ACC112 (cell line): ENCODE data around the gene SLC8A1.

Experiments
- H2AFZ ChIP-seq: fragments of 200-600 bp; sonication (generic); one replicate; pipeline ENCODE4 v1.6.0; 2017; ENCODE audit warnings: antibody characterized with exemption, low read length; ENCODE audit not compliant: unreplicated experiment
- H3K27ac ChIP-seq: fragments of 200-600 bp; sonication (generic); 2 replicates; pipeline ENCODE4 v1.5.1; 2014; ENCODE audit warnings: low read depth, mild to moderate bottlenecking, antibody characterized with exemption, low read length, moderate library complexity
- H3K27me3 ChIP-seq: fragments of 200-600 bp; sonication (generic); 2 replicates; pipeline ENCODE4 v1.6.1; 2014; ENCODE audit warnings: mild to moderate bottlenecking, antibody characterized with exemption, low read length, moderate library complexity, mixed read lengths; ENCODE audit not compliant: insufficient read depth
- H3K36me3 ChIP-seq: fragments of 200-600 bp; sonication (generic); 2 replicates; pipeline ENCODE4 v1.6.1; 2016; ENCODE audit warnings: mild to moderate bottlenecking, antibody characterized with exemption, low read length, moderate library complexity, mixed read lengths; ENCODE audit not compliant: insufficient read depth
- H3K4me1 ChIP-seq: fragments of 200-600 bp; sonication (generic); one replicate; pipeline ENCODE4 v1.6.1; 2016; ENCODE audit warnings: low read length, mixed read lengths; ENCODE audit not compliant: insufficient read depth, unreplicated experiment, control insufficient read depth
- H3K4me3 ChIP-seq: fragments of 200-600 bp; sonication (generic); 2 replicates; pipeline ENCODE4 v1.5.1; 2014; ENCODE audit warnings: mild to moderate bottlenecking, low read depth, low read length
- H3K79me2 ChIP-seq: fragments of 200-600 bp; sonication (generic); one replicate; pipeline ENCODE4 v1.6.0; 2016; ENCODE audit warnings: low read length; ENCODE audit not compliant: control insufficient read depth, unreplicated experiment, insufficient read depth

Gene SLC8A1

GRCh38 chr2:40451918-40452605 is at the start of gene SLC8A1:
SLC8A1 (minus strand) TSS chr2:40452090.
- Histone ChIP-seq H3K4me1 (peaks cover 14% of the 10 kb centered on the region), H3K36me3 (no peaks in the 10 kb centered on the region), H2AFZ (peak within 1 kb of the TSS; percentile 90), H3K79me2 (peaks cover 8% of the 10 kb centered on the region), H3K27ac (no peak within 1 kb of the TSS), H3K27me3 (no peaks in the 10 kb centered on the region), H3K4me3 (peak within 1 kb of the TSS; percentile 92)

GRCh38 chr2:40499437-40499836 is 47.5 kb upstream of the SLC8A1 start:
- Histone ChIP-seq H3K27ac (no peak overlapping the region), H3K4me1 (peaks cover 12% of the 10 kb centered on the region), H3K4me3 (no peak overlapping the region), H3K36me3 (no peaks in the 10 kb centered on the region), H3K27me3 (no peaks in the 10 kb centered on the region), H3K79me2 (no peaks in the 10 kb centered on the region), H2AFZ (no peak overlapping the region)

- H3K4me3 ChIP-seq, result no peak overlapping the region
- peaks cover 12% of the 10 kb centered on the region for H3K4me1 ChIP-seq
- no peak overlapping the region for H3K27ac ChIP-seq
- peak overlapping the region; percentile 85 for H2AFZ ChIP-seq
- no peaks in the 10 kb centered on the region for H3K36me3 ChIP-seq
- no peaks in the 10 kb centered on the region for H3K79me2 ChIP-seq
- no peaks in the 10 kb centered on the region for H3K27me3 ChIP-seq
These were observed 45.5 kb upstream of the SLC8A1 start for GRCh38 chr2:40497251-40497859.

DNA sequence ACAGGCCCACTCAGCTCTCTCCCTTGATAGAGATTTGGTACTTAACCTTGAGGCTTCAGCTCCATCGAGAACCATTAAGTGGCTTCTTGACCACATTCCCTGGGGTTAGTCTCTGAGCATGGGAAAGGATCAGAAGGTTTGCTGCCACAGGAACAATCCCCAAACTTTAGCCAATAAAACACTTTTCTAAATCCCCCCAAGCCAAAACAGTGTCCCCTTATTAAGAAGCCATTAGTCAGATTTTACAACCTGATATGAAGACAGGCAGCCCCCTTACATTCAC is 37.7 kb upstream of the SLC8A1 start:
- H3K4me3 ChIP-seq, result peak overlapping the region; percentile 77
- no peak overlapping the region for H3K27ac ChIP-seq

DNA sequence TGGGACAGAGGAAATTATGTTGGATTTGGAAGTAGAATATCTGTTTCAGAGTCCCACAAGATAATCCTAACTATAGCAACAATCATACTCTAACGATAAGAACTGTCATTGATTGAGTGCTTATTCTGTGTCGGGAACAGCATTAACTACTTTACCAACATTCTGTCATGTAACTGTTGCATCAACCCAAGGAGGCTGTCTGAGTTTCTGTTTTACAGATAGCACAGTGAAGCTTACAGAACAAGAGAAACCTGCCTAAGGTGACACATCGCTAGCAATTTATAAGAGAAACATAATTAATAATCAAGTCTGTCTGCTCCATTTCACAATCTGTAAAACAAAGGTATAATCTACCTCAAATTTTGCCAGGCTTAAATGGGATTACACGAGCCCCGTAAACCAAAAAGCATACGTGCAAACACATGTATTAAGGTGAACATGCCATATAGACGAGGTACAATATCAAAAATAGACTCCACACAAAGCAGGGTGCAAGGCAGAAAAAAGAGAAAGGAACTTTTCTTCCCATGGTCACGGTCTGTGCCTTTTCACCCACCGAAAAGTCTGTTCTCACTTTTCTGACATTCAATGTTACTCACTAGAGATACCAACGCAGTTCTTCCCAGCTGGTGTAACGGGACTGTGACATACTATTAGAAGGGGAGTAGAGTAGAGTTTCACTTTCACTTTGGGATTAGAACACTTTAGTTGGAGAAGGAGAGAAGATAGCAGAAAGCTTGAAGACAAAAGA is 37.2 kb upstream of the SLC8A1 start:
- H2AFZ ChIP-seq, result peak overlapping the region; percentile 98

More for the DNA sequence above, 37.7 kb upstream of the SLC8A1 start:
- H2AFZ ChIP-seq, result peak overlapping the region; percentile 98
- no peaks in the 10 kb centered on the region for H3K79me2 ChIP-seq
- no peaks in the 10 kb centered on the region for H3K36me3 ChIP-seq
- no peaks in the 10 kb centered on the region for H3K27me3 ChIP-seq
- peaks cover 11% of the 10 kb centered on the region for H3K4me1 ChIP-seq

GRCh38 chr2:40488101-40488601 is 36.3 kb upstream of the SLC8A1 start:
- no peaks in the 10 kb centered on the region for H3K79me2 ChIP-seq
- H3K4me1 ChIP-seq, result peaks cover 11% of the 10 kb centered on the region
- peak overlapping the region; percentile 77 for H3K4me3 ChIP-seq
- H3K27me3 ChIP-seq, result no peaks in the 10 kb centered on the region
- peak overlapping the region; percentile 98 for H2AFZ ChIP-seq
- no peak overlapping the region for H3K27ac ChIP-seq
- H3K36me3 ChIP-seq, result no peaks in the 10 kb centered on the region

More for the DNA sequence above, 37.2 kb upstream of the SLC8A1 start:
- Histone ChIP-seq H3K4me1 (peaks cover 11% of the 10 kb centered on the region), H3K27ac (no peak overlapping the region), H3K36me3 (no peaks in the 10 kb centered on the region), H3K79me2 (no peaks in the 10 kb centered on the region), H3K27me3 (no peaks in the 10 kb centered on the region), H3K4me3 (peak overlapping the region; percentile 77)

- no peaks in the 10 kb centered on the region for H3K36me3 ChIP-seq
- peak overlapping the region; percentile 36 for H2AFZ ChIP-seq
- H3K79me2 ChIP-seq, result no peaks in the 10 kb centered on the region
- peaks cover 11% of the 10 kb centered on the region for H3K4me1 ChIP-seq
- no peak overlapping the region for H3K27ac ChIP-seq
- H3K4me3 ChIP-seq, result no peak overlapping the region
- no peaks in the 10 kb centered on the region for H3K27me3 ChIP-seq
These were observed 35.7 kb upstream of the SLC8A1 start for GRCh38 chr2:40487602-40488001.

- no peak overlapping the region for H2AFZ ChIP-seq
- peaks cover 11% of the 10 kb centered on the region for H3K4me1 ChIP-seq
- no peak overlapping the region for H3K27ac ChIP-seq
These were observed 34.0 kb upstream of the SLC8A1 start for GRCh38 chr2:40485854-40486253.

GRCh38 chr2:40485318-40485717 is 33.4 kb upstream of the SLC8A1 start:
- Histone ChIP-seq H3K27ac (no peak overlapping the region), H3K79me2 (no peaks in the 10 kb centered on the region), H3K4me3 (no peak overlapping the region), H2AFZ (no peak overlapping the region), H3K36me3 (no peaks in the 10 kb centered on the region), H3K4me1 (peaks cover 11% of the 10 kb centered on the region), H3K27me3 (no peaks in the 10 kb centered on the region)

More at GRCh38 chr2:40485854-40486253, 34.0 kb upstream of the SLC8A1 start:
- H3K4me3 ChIP-seq, result no peak overlapping the region
- no peaks in the 10 kb centered on the region for H3K27me3 ChIP-seq
- H3K79me2 ChIP-seq, result no peaks in the 10 kb centered on the region
- H3K36me3 ChIP-seq, result no peaks in the 10 kb centered on the region

- H3K79me2 ChIP-seq, result no peaks in the 10 kb centered on the region
- no peak overlapping the region for H3K4me3 ChIP-seq
- H3K27me3 ChIP-seq, result no peaks in the 10 kb centered on the region
- H3K4me1 ChIP-seq, result peaks cover 5% of the 10 kb centered on the region
- no peaks in the 10 kb centered on the region for H3K36me3 ChIP-seq
- H2AFZ ChIP-seq, result no peak overlapping the region
- no peak overlapping the region for H3K27ac ChIP-seq
These were observed 31.8 kb upstream of the SLC8A1 start for GRCh38 chr2:40483549-40484243.
